Measurements from ENCODE around the gene EGFL6. TPM values are rescaled to one million over a fixed set of nuclear protein-coding genes. Genes with fewer than 3 reads are reported as not detected.
A peak's percentile ranks its signal among the peaks of the same experiment; 100 is the strongest.

Gene EGFL6
- total RNA-seq, 1 donor from 2014 or later: not detected

GRCh38 chrX:13535376-13536165 is 33.8 kb upstream of the EGFL6 start:
- DNase-seq (ENCODE audit: low spot score): no peak
- Mint-ChIP-seq H3K36me3 (ENCODE audit: low read depth) (no peaks in the 10 kb centered on the region), H3K9me3 (ENCODE audit: low read depth) (peaks cover 6% of the 10 kb centered on the region), H3K4me3 (ENCODE audit: unreplicated experiment) (no peak overlapping the region), H3K27me3 (ENCODE audit: low read depth) (no peaks in the 10 kb centered on the region), H3K27ac (ENCODE audit: unreplicated experiment) (no peak overlapping the region), H3K4me1 (ENCODE audit: low read depth) (peaks cover 22% of the 10 kb centered on the region)
- TF ChIP-seq, protein P1, sequence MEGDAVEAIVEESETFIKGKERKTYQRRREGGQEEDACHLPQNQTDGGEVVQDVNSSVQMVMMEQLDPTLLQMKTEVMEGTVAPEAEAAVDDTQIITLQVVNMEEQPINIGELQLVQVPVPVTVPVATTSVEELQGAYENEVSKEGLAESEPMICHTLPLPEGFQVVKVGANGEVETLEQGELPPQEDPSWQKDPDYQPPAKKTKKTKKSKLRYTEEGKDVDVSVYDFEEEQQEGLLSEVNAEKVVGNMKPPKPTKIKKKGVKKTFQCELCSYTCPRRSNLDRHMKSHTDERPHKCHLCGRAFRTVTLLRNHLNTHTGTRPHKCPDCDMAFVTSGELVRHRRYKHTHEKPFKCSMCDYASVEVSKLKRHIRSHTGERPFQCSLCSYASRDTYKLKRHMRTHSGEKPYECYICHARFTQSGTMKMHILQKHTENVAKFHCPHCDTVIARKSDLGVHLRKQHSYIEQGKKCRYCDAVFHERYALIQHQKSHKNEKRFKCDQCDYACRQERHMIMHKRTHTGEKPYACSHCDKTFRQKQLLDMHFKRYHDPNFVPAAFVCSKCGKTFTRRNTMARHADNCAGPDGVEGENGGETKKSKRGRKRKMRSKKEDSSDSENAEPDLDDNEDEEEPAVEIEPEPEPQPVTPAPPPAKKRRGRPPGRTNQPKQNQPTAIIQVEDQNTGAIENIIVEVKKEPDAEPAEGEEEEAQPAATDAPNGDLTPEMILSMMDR (IDR thresholded peaks at IDR 0.05): no peak

DNA sequence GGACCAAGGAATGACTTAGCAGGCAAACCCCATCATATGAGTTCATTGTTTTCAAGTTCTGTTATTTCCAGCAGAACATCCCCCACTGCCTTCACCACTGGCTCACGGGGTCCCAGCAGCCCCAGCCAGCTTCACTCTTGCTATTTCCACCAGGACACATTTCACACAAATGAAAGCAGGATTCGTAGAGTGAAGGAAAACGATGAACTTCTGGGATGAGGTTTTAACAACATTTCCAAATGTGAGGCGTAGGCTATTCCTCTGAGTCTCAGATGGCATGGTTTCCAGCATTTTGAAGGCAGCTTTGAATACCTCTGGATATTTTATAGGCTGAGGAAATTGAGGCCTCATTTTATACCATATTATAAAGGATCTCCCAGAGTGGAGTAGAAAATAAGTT is 32.9 kb upstream of the EGFL6 start:
- peaks cover 27% of the 10 kb centered on the region for H3K4me1 Mint-ChIP-seq (ENCODE audit: low read depth)
- no peak for DNase-seq (ENCODE audit: low spot score)
- H3K27ac Mint-ChIP-seq (ENCODE audit: unreplicated experiment): no peak overlapping the region
- TF ChIP-seq, protein P1 (IDR thresholded peaks at IDR 0.05): no peak
- H3K36me3 Mint-ChIP-seq (ENCODE audit: low read depth): no peaks in the 10 kb centered on the region
- H3K9me3 Mint-ChIP-seq (ENCODE audit: low read depth): peaks cover 10% of the 10 kb centered on the region
- no peak overlapping the region for H3K4me3 Mint-ChIP-seq (ENCODE audit: unreplicated experiment)
- H3K27me3 Mint-ChIP-seq (ENCODE audit: low read depth): no peaks in the 10 kb centered on the region

DNA sequence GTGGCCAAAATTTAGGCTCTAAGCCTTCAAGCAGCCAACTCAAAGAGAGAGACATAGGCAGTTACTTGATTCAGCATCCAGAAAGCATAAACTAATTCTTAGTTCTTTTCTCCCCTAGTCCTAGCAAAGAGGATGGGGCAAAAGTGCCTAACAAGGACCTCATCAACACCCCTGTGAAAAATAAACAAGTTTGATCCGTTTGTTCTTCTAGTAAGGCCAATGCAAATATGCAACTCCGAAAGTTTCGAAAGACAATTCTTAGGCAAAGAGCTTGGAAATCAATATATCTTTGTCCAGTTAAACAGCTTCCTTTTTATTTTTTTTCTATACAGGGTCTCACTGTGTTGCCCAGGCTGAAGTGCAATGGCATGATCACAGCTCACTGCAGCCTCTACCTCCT is 31.0 kb upstream of the EGFL6 start:
- Mint-ChIP-seq H3K36me3 (ENCODE audit: low read depth) (no peaks in the 10 kb centered on the region), H3K4me3 (ENCODE audit: unreplicated experiment) (no peak overlapping the region), H3K27ac (ENCODE audit: unreplicated experiment) (no peak overlapping the region), H3K4me1 (ENCODE audit: low read depth) (peaks cover 27% of the 10 kb centered on the region), H3K9me3 (ENCODE audit: low read depth) (peaks cover 13% of the 10 kb centered on the region), H3K27me3 (ENCODE audit: low read depth) (no peaks in the 10 kb centered on the region)
- TF ChIP-seq, protein P1 (IDR thresholded peaks at IDR 0.05): no peak
- DNase-seq (ENCODE audit: low spot score): no peak

GRCh38 chrX:13540602-13541001 is 28.8 kb upstream of the EGFL6 start:
- Mint-ChIP-seq H3K27me3 (ENCODE audit: low read depth) (no peaks in the 10 kb centered on the region), H3K4me1 (ENCODE audit: low read depth) (peaks cover 18% of the 10 kb centered on the region), H3K27ac (ENCODE audit: unreplicated experiment) (peak overlapping the region; percentile 9), H3K9me3 (ENCODE audit: low read depth) (peaks cover 10% of the 10 kb centered on the region), H3K36me3 (ENCODE audit: low read depth) (no peaks in the 10 kb centered on the region), H3K4me3 (ENCODE audit: unreplicated experiment) (no peak overlapping the region)
- DNase-seq (ENCODE audit: low spot score): no peak
- TF ChIP-seq, protein P1 (IDR thresholded peaks at IDR 0.05): no peak

DNA sequence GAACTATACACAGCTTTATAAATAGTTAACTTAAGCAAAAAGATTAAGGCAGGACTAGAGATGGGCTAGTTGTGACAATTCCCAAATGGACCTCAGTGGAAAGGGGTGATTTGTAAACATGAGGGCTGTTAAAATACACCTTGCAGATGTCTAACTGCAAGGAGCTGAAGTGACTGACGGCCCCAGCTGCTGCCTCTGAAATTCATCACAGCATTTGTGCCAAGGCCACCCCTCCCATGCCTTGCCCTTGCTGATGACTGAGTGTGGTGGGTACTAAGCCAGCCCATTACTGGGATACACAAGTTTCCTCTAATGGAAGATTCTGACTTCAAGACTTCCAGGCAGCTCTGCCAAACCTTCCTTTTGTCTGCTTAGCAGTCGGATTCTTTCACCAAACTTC is 23.7 kb upstream of the EGFL6 start:
- peaks cover 2% of the 10 kb centered on the region for H3K36me3 Mint-ChIP-seq (ENCODE audit: low read depth)
- peaks cover 4% of the 10 kb centered on the region for H3K4me1 Mint-ChIP-seq (ENCODE audit: low read depth)

More for the DNA sequence above, 23.7 kb upstream of the EGFL6 start:
- DNase-seq (ENCODE audit: low spot score): no peak
- Mint-ChIP-seq H3K27ac (ENCODE audit: unreplicated experiment) (no peak overlapping the region), H3K4me3 (ENCODE audit: unreplicated experiment) (no peak overlapping the region), H3K27me3 (ENCODE audit: low read depth) (peaks cover 11% of the 10 kb centered on the region), H3K9me3 (ENCODE audit: low read depth) (peaks cover 11% of the 10 kb centered on the region)
- TF ChIP-seq, protein P1 (IDR thresholded peaks at IDR 0.05): no peak
